ENCODE data around the gene THAP8.

GRCh38 chr19:36049080-36049698 lies 4.9 kb downstream of the THAP8 start:
- TF ChIP-seq TCF7L2 (IDR thresholded peaks at IDR 0.05; ENCODE audit: borderline replicate concordance, low read depth, low read length): no peak
- no peak for TF ChIP-seq CTCF (tag by site-specific recombination; IDR thresholded peaks at IDR 0.05)
- TF ChIP-seq ZNF274 (IDR thresholded peaks at IDR 0.05; ENCODE audit: low read length): no peak
- no peak for TF ChIP-seq ZNF274 (tag by site-specific recombination; IDR thresholded peaks at IDR 0.05; ENCODE audit: borderline replicate concordance)
- no peak for TF ChIP-seq ZNF449 (tag by site-specific recombination; IDR thresholded peaks at IDR 0.05)
- no peak for TF ChIP-seq ZBTB49 (tag by site-specific recombination; IDR thresholded peaks at IDR 0.05; ENCODE audit: low read depth)
- TF ChIP-seq ZBTB21 (tag by site-specific recombination; IDR thresholded peaks at IDR 0.05): no peak
- TF ChIP-seq PBX3 (CRISPR knock-in tag; IDR thresholded peaks at IDR 0.05): no peak
- TF ChIP-seq ZBTB11 (tag by site-specific recombination; conservative IDR thresholded peaks at IDR 0.05; ENCODE audit: low read depth): no peak
- TF ChIP-seq KLF8 (tag by site-specific recombination; IDR thresholded peaks at IDR 0.05): no peak
- TF ChIP-seq ZNF24 (tag by site-specific recombination; IDR thresholded peaks at IDR 0.05): no peak
- no peak for TF ChIP-seq ZNF596 (tag by site-specific recombination; IDR thresholded peaks at IDR 0.05)

Measured in HEK293 (cell line).